GM12878 (cell line): Measurements from ENCODE around the gene VIL1.

ENCODE experiments used
- EP300 ChIP-seq, 2 experiments: fragments of 150-350 bp in 1 of 2; IDR thresholded peaks; 2 replicates each; pipeline ENCODE4 v1.6.1; 2011 to 2012; ENCODE audit warnings: low read depth in 2 of 2, low read length in 2 of 2, borderline replicate concordance in 1 of 2, improper control_type of control experiment in 1 of 2, inconsistent platforms in 1 of 2; ENCODE audit not compliant: control insufficient read depth in 1 of 2
- POLR2A ChIP-seq: IDR thresholded peaks from 2 replicates; pipeline ENCODE4 v1.6.1; 2011; ENCODE audit warnings: low read depth, mild to moderate bottlenecking, low read length
- POLR2AphosphoS5 ChIP-seq: IDR thresholded peaks from 2 replicates; pipeline ENCODE4 v1.6.1; 2011; ENCODE audit warnings: mild to moderate bottlenecking, low read length, inconsistent platforms
- TF ChIP-seq, protein P1 (sequence below): fragments of 450-650 bp; IDR thresholded peaks from 2 replicates; pipeline ENCODE4 v1.6.1; 2017; ENCODE audit warnings: mild to moderate bottlenecking

DNA sequence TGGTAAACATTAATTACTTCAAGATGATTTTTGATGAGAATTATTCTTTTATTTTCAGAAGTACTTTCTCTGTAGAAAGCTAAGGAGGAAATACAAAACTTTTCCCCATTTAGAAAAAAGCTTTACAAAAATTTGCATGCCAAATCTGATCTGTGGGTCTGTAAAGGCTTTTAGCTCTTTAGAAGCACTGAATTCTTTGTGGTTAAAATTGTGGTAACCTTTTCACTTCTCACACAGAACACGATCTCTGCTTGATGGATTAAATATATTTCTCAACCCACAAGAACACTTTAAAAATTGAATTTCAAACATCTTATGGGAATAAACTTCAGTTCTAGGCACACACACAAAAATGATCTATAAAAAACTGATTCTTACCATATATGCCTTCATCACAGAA, 63.7 kb downstream of the VIL1 start:
- TF ChIP-seq POLR2A (no peak), POLR2AphosphoS5 (no peak), EP300 (IDR thresholded peaks at IDR 0.05; ENCODE audit: borderline replicate concordance in 1 of 2, control insufficient read depth in 1 of 2, low read depth in 2 of 2, low read length in 2 of 2) (no peak)
- TF ChIP-seq, protein P1, sequence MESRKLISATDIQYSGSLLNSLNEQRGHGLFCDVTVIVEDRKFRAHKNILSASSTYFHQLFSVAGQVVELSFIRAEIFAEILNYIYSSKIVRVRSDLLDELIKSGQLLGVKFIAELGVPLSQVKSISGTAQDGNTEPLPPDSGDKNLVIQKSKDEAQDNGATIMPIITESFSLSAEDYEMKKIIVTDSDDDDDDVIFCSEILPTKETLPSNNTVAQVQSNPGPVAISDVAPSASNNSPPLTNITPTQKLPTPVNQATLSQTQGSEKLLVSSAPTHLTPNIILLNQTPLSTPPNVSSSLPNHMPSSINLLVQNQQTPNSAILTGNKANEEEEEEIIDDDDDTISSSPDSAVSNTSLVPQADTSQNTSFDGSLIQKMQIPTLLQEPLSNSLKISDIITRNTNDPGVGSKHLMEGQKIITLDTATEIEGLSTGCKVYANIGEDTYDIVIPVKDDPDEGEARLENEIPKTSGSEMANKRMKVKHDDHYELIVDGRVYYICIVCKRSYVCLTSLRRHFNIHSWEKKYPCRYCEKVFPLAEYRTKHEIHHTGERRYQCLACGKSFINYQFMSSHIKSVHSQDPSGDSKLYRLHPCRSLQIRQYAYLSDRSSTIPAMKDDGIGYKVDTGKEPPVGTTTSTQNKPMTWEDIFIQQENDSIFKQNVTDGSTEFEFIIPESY: no peak
